GM18505 (cell line): ENCODE results near the gene TFDP1.
"Not testable (repeated sequence)": the region's sequence is repeated elsewhere in the genome, so short reads cannot be mapped to it uniquely, and the experiment has no call there.

Source experiments
- ATAC-seq: cut with Tn5 transposase; IDR thresholded peaks from one replicate; pipeline ENCODE4 v1.9.1; 2021; ENCODE audit not compliant: unreplicated experiment
- POLR2A ChIP-seq: IDR thresholded peaks from 4 replicates; pipeline ENCODE4 v1.6.1; 2011; ENCODE audit warnings: borderline replicate concordance; ENCODE audit not compliant: insufficient read depth, insufficient read length; ENCODE audit errors: extremely low read depth

Gene TFDP1

GRCh38 chr13:113554333-113554700, 30.2 kb upstream of the TFDP1 start:
- no peak for TF ChIP-seq POLR2A
- ATAC-seq: no peak

- no peak for TF ChIP-seq POLR2A
- no peak for ATAC-seq
Observed at GRCh38 chr13:113555141-113555540, 29.4 kb upstream of the TFDP1 start.

- no peak for ATAC-seq
- TF ChIP-seq POLR2A: no peak
Observed at GRCh38 chr13:113557013-113557412, 27.5 kb upstream of the TFDP1 start.

DNA sequence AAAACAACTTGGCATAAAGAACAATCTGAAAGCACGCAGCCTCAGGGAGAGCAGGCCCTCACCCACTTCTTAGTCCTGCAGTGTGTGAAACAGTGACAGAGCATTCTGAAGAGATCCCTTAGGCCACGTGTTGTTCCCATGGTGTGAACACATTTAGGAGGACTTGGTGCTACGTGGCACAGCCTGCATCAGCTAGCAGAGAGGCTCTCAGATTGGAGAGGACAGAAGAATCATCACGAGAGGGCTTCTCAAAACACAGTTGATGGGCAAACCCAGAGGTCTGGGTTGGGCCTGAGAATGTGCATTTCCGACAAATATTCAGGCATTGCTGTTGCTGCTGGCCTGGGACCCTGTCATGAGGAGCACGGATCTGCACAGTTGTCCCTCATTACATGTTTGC, 26.1 kb upstream of the TFDP1 start:
- no peak for TF ChIP-seq POLR2A
- no peak for ATAC-seq

GRCh38 chr13:113559061-113559460, 25.5 kb upstream of the TFDP1 start:
- no peak for TF ChIP-seq POLR2A
- no peak for ATAC-seq

GRCh38 chr13:113559901-113560644, 24.5 kb upstream of the TFDP1 start:
- ATAC-seq: no peak
- no peak for TF ChIP-seq POLR2A

DNA sequence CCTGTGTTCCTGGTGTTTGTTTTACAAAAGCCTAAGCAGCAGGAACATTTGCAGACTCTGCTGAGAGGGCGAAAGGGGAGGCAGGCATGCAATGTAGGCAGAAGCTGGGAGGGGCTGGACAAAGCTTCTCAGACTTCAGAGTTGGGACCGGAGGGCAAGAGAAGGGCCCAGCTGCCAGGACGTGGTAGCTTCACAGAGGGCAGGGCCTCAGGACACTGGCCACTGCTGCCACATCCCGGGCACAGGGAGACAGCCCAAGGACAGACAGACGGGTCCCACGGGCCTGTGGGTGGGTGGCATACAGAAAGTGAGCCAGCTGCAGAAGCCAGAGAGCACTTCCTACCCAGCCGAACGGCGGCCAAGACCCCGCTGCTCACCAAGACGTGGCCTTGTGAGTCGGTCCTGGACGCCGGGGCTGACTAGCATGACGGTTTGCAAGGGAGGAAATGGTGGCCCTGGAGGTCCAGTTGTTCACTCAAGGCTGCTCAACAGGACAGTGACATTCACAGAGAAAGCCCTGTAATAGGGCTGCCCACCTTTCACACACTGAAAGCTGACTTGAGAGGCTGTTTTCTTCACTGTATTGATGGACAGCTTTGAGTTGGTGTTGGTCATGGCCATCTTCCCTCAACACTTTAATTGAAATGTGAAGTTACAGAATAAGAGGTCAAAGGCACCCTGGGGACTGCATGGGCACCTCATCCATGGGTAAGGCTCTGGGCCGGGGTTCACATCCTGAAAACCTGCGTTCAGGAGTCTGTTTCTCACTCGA, 23.7 kb upstream of the TFDP1 start:
- ATAC-seq: no peak
- TF ChIP-seq POLR2A: no peak

GRCh38 chr13:113561417-113562084, 23.0 kb upstream of the TFDP1 start:
- ATAC-seq: no peak
- no peak for TF ChIP-seq POLR2A

DNA sequence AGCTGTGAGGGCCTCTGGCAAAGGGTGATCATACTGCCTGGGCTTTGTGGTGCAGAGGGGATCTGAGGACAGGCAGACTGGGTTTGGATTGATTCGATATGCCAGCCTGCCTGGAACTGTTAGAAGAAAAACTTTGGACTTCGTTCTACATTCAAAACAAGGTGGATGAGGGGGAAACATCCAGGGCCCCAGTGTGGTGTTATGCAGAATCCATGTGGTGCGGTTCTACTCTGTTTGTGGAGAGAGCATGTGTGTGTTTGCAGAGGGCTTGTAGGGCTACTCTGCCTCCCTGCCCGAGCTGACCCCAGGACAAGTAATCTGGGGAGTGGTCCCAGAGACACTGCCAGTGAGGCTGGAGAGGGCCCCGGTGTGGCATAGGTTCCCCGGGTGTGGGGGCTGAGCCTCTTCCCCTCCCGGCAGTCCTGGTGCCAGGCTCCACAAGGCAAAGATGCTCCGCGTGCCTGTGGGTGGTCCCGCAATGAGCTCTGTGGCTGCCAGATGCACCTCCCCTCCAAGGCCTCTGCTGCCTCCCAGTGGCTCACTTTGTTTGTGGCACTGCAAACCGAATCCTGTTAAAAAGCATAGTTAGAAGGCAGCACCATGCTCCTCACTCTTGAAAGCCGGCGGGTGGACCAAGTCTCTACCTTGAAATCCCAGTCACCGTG, 22.3 kb upstream of the TFDP1 start:
- TF ChIP-seq POLR2A: no peak
- no peak for ATAC-seq

DNA sequence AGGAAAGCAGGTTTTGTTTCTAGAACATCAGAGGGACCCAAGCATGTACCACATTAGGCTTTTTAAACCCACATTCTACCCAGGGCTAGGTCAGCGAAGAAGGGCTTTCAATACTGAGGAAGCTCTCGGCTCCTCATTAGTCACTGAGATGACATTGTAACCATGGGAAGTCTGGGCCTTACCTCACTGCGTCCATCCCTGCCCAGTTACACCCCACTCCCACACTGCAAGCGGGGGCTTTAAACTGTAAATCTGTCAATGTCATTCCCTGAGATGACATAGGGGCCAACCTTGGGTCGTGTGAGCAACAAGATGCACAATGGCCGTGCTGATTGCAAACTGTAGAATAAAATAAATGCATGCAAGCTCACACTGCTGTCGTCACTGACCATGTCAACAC, 21.7 kb upstream of the TFDP1 start:
- no peak for TF ChIP-seq POLR2A
- no peak for ATAC-seq

- ATAC-seq: not testable (repeated sequence)
Observed at GRCh38 chr13:113563511-113563910, 21.0 kb upstream of the TFDP1 start.

DNA sequence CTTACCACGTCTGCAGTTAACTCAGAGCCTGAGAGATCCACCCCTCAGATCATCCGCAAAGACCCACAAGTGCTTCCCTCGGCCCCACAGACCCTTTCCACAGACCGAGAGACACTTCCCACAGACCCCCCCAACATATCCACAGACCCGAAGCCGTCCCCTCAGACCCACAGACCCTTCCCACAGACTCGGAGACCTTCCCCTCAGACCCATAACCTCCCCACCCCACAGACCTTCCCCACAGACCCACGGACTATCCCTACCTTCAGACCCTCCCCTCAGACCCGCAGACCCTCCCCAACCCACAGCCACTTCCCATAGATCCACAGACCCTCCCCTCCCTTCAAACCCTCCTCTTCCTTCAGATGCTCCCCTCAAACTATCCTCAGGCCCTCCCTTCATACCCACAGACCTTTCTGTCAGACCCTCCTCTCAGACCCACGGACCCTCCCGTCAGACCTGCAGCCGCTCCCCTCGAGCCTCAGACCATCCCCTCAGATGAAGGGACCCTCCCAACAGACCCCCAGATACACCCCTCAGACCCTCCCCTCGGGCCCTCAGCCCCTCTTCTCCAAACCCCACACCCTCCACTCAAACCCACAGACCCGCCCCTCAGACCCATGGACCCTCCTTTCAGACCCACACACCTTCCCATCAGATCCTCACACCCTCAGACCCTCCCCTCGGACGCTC, 20.1 kb upstream of the TFDP1 start:
- no peak for ATAC-seq

More for the DNA sequence above, 20.1 kb upstream of the TFDP1 start:
- TF ChIP-seq POLR2A: no peak
